Adrenal gland (tissue), 12 donors: ENCODE data around the gene PRKCH. TPM values are rescaled to one million over a fixed set of nuclear protein-coding genes. Genes with fewer than 3 reads are reported as not detected.

Source experiments
- DNase-seq, 7 donors: peaks; one replicate each; pipeline ENCODE4 v3.0.0-alpha.2; 2019 to 2020
- H3K27ac ChIP-seq, 5 donors: fragments of 200-600 bp; sonication (generic) in 4 of 5; 1 replicate in 3 of 5; 2 replicates in 2 of 5; pipeline versions ENCODE4 v1.5.1 to v1.8.0; 2016 to 2020; ENCODE audit warnings: mild to moderate bottlenecking in 1 of 5
- H3K27me3 ChIP-seq: fragments of 200-600 bp; 2 replicates; pipeline ENCODE4 v1.8.0; 2021
- H3K36me3 ChIP-seq, 2 donors: fragments of 200-600 bp; replicated peaks in 1 of 2; 1 replicate in 1 of 2; 2 replicates in 1 of 2; pipeline versions ENCODE4 v1.5.1 to v1.8.0; 2018 to 2022
- H3K4me1 ChIP-seq, 2 donors: fragments of 200-600 bp; replicated peaks in 1 of 2; 1 replicate in 1 of 2; 2 replicates in 1 of 2; pipeline versions ENCODE4 v1.5.1 to v1.8.0; 2018 to 2021
- H3K4me3 ChIP-seq, 4 donors: fragments of 200-600 bp; sonication (generic) in 3 of 4; one replicate each; pipeline ENCODE4 v1.5.1; 2016 to 2018
- H3K9me3 ChIP-seq, 3 donors: fragments of 200-600 bp; sonication (generic) in 1 of 3; replicated peaks in 1 of 3; 1 replicate in 2 of 3; 2 replicates in 1 of 3; pipeline versions ENCODE4 v1.5.1 to v1.8.0; 2016 to 2021
- POLR2A ChIP-seq, 2 donors: fragments of 450-650 bp; IDR thresholded peaks; one replicate each; pipeline ENCODE4 v1.6.1; 2017; ENCODE audit warnings: antibody characterized with exemption in 2 of 2, mild to moderate bottlenecking in 2 of 2, moderate library complexity in 1 of 2
- WGBS, 4 donors: extraction: QIAGEN DNeasy Blood & Tissue Kit in 2 of 4; methylation state at CpG; one replicate each; pipeline versions ENCODE4 v1.1.5 to v1.1.7; 2013 to 2017; 5-methylcytosine and 5-hydroxymethylcytosine counted together
- intact Hi-C, 2 donors: fragments of 100-400 bp; cut with DNase I; formaldehyde crosslinking; loops; one replicate each; pipeline versions ENCODE4 v1.14.1 to v1.15.0; 2022 to 2023
- polyA plus RNA-seq, 3 donors: library from polyadenylated mRNA; stranded (reverse); fragments of 200-250 nt in 2 of 3; fragments of 350-450 nt in 1 of 3; fragmentation: Illumina TruSeq in 1 of 3; extraction: RNeasy Lipid Tissue Mini Kit (QIAGEN cat#74804) in 1 of 3; gene quantifications; one replicate each; pipeline ENCODE4 v1.2.3, GENCODE V29; 2013 to 2014
- total RNA-seq, 9 donors: library from RNA; depleted of rRNA in 4 of 9; stranded (reverse); fragments of >200 nt in 4 of 9; fragments of 120-200 nt in 1 of 9; fragmentation: NEBNext Ultra II Directional in 1 of 9; extraction: Animal tissue kit (Norgen Biotek cat#: 25700) in 1 of 9; gene quantifications; one replicate each; pipeline versions ENCODE4 v1.1.0 to v1.2.4, GENCODE V29; 2013 to 2023
- TF ChIP-seq, protein P1 (sequence below), 6 experiments: fragments of 450-650 bp in 4 of 6; fragments of 200-600 bp in 2 of 6; sonication (generic) in 1 of 6; IDR thresholded peaks; 1 replicate in 5 of 6; 2 replicates in 1 of 6; pipeline versions ENCODE4 v1.5.1 to v1.8.0; 2016 to 2021; ENCODE audit warnings: antibody characterized with exemption in 6 of 6, mild to moderate bottlenecking in 2 of 6, moderate library complexity in 1 of 6
- donor health status: healthy with polysubstance abuse.
- donor health status: Bipolar disorder and iron deficiency.
- donor health status: DM: yes; HTN: yes; CAD: no.
- donor health status: DM: no; HTN: no; CAD: no.
- donor health status: DM: no; HTN: no; CAD: no.
- donor health status: DM: yes; HTN: yes; CAD: no.

Gene PRKCH
- total and polyA plus RNA-seq, 12 donors = 7.8 to 28.1 (median 17.0) TPM

DNA sequence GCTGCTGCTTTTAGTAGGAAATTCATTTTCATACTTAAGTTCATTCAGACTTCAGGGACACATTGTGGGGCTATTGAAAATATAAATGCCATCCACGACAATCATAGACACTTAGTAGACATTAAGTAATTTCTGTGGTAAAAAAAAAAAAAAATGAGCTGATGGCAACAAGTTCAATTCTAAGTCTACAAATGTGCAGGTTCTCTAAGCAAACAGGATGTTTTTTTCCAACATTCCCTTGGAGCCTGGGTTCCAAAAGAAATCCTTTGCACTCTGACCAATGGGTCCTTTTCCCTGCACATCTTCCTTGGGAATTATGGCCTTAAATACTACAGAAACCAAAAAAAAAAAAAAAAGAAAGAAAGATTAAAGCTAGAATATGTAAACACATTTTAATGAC is 198.4 kb downstream of the PRKCH start:
- DNase-seq = no peak
- Histone ChIP-seq H3K36me3 (no peaks in the 10 kb centered on the region), H3K27me3 (no peaks in the 10 kb centered on the region), H3K9me3 (no peaks in the 10 kb centered on the region), H3K4me1 (peaks cover 26 to 54% of the 10 kb centered on the region in 2 donors), H3K4me3 (no peak overlapping the region), H3K27ac (no peak overlapping the region)
- TF ChIP-seq, protein P1, sequence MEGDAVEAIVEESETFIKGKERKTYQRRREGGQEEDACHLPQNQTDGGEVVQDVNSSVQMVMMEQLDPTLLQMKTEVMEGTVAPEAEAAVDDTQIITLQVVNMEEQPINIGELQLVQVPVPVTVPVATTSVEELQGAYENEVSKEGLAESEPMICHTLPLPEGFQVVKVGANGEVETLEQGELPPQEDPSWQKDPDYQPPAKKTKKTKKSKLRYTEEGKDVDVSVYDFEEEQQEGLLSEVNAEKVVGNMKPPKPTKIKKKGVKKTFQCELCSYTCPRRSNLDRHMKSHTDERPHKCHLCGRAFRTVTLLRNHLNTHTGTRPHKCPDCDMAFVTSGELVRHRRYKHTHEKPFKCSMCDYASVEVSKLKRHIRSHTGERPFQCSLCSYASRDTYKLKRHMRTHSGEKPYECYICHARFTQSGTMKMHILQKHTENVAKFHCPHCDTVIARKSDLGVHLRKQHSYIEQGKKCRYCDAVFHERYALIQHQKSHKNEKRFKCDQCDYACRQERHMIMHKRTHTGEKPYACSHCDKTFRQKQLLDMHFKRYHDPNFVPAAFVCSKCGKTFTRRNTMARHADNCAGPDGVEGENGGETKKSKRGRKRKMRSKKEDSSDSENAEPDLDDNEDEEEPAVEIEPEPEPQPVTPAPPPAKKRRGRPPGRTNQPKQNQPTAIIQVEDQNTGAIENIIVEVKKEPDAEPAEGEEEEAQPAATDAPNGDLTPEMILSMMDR (IDR thresholded peaks at IDR 0.05) = no peak
- no peak for TF ChIP-seq POLR2A (IDR thresholded peaks at IDR 0.05)
- intact Hi-C loops = no loop called here
- WGBS, 4 donors = 85 to 100% (median 95%) methylated on average over 1 of the region's 1 CpG

DNA sequence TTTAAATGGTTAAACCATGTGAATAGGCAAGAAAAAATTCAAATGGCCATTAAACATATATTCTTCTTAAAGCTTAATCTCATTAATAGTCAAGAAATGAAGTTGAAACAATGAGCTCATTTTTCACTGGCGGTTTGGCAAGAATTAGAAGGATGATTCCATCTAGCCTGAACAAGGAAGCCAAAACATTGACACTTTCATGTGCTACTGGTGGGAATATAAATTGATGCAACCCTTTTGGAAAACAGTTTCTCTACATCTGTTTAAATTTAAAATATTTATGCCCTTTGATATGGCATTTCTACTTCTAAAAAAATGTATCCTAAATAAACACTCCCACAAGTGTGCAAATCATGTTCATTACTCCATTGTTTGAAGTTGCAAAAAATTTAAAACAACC is 199.2 kb downstream of the PRKCH start:
- WGBS, 4 donors = 77 to 90% (median 82%) methylated on average over 1 of the region's 1 CpG
- H3K9me3 ChIP-seq = no peaks in the 10 kb centered on the region
- no peak for DNase-seq
- peaks cover 34 to 56% of the 10 kb centered on the region in 2 donors for H3K4me1 ChIP-seq
- H3K36me3 ChIP-seq = no peaks in the 10 kb centered on the region
- H3K27me3 ChIP-seq = no peaks in the 10 kb centered on the region
- TF ChIP-seq, protein P1 (IDR thresholded peaks at IDR 0.05) = no peak
- TF ChIP-seq POLR2A (IDR thresholded peaks at IDR 0.05) = no peak
- H3K4me3 ChIP-seq = no peak overlapping the region
- intact Hi-C loops = no loop called here
- no peak overlapping the region for H3K27ac ChIP-seq

DNA sequence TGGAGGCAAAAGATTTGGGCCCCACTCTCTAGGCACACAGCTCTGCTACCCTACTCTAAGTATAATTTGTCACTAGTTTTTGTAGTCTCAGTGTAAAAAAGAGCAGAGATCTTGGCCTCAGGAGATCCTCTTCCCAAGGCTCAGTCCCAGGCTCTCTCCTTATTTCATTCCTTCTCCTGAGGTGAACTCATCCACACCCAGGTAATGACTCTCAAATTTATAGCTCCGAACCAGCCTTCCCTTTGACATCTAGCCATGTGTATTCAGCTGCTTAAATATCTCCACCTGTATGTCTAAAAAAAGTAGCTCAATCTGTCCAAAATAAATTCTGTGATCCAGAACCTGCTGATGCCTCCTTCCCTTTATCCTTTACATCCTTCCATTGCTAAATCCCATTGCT is 200.4 kb downstream of the PRKCH start:
- TF ChIP-seq POLR2A (IDR thresholded peaks at IDR 0.05) = no peak
- TF ChIP-seq, protein P1 (IDR thresholded peaks at IDR 0.05) = no peak
- intact Hi-C loops = no loop called here
- DNase-seq = no peak
- no peak overlapping the region for H3K27ac ChIP-seq
- no peaks in the 10 kb centered on the region for H3K36me3 ChIP-seq
- no peak overlapping the region for H3K4me3 ChIP-seq
- H3K4me1 ChIP-seq = peaks cover 39 to 56% of the 10 kb centered on the region in 2 donors
- 90 to 100% (median 99%) methylated on average over 1 of the region's 1 CpG for WGBS, 4 donors
- H3K27me3 ChIP-seq = no peaks in the 10 kb centered on the region
- H3K9me3 ChIP-seq = no peaks in the 10 kb centered on the region

DNA sequence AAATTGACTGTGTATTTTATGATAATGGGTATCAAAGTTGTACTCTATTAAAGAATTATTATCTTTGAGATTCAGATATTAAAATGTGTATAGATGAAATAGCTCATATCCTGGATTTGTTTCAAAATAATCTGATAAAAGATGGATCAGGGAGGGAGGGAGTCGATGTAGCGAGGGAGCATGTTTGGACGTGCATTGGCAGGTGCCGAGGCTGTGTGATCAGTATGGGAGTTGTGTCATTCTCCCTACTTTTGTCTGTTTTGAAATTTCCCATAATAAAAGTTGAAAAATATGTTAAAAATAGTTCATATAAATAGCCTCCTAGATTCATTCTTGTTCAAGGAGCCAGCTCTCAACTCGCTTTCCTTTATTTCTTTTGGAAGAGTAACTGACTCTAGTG is 202.4 kb downstream of the PRKCH start:
- Histone ChIP-seq H3K9me3 (no peaks in the 10 kb centered on the region), H3K27me3 (no peaks in the 10 kb centered on the region), H3K27ac (peak overlapping the region; percentile 82 to 95 (median 90)), H3K4me1 (peaks cover 43 to 54% of the 10 kb centered on the region in 2 donors), H3K36me3 (no peaks in the 10 kb centered on the region), H3K4me3 (no peak overlapping the region)
- TF ChIP-seq, protein P1 (IDR thresholded peaks at IDR 0.05) = no peak
- no peak for TF ChIP-seq POLR2A (IDR thresholded peaks at IDR 0.05)
- intact Hi-C loops = no loop called here
- DNase-seq = no peak
- 62 to 94% (median 70%) methylated on average over 5 of the region's 5 CpGs for WGBS, 4 donors
